ENCODE data around the gene KIFC3. TPM values are rescaled to one million over a fixed set of nuclear protein-coding genes. Genes with fewer than 3 reads are reported as not detected.

KIFC3 gene
- total and polyA plus RNA-seq, 2 of the 13 experiments (the other 11 are each of a cell fraction or from before 2014, with no cell fraction given): 42.1 to 45.3 TPM

GRCh38 chr16:57826706-57827625 is 24.7 kb upstream of the KIFC3 start:
- Histone ChIP-seq H4K20me1 (ENCODE audit: insufficient read depth, low read length) (no peaks in the 10 kb centered on the region), H3K27ac (ENCODE audit: extremely low read length, insufficient read depth, low read length) (peak overlapping the region; percentile 90), H2AFZ (ENCODE audit: low read length) (no peak overlapping the region), H3K36me3 (replicated peaks in 1 of 2; ENCODE audit: control insufficient read depth in 1 of 2, insufficient read depth in 2 of 2, low read length in 2 of 2) (no peaks in the 10 kb centered on the region), H3K9ac (ENCODE audit: insufficient read depth, low read depth, low read length) (peak overlapping the region; percentile 55), H3K4me3 (replicated peaks in 1 of 3; ENCODE audit: insufficient read depth in 1 of 3, low read depth in 2 of 3, low read length in 3 of 3) (peak overlapping the region; percentile 34 to 59 (median 37)), H3K27me3 (ENCODE audit: control insufficient read depth in 1 of 2, insufficient read depth in 2 of 2, low read length in 2 of 2) (no peaks in the 10 kb centered on the region), H3K79me2 (ENCODE audit: insufficient read depth, low read length) (no peaks in the 10 kb centered on the region), H3K9me3 (ENCODE audit: low read length) (no peaks in the 10 kb centered on the region), H3K4me2 (ENCODE audit: low read depth, low read length) (peak overlapping the region; percentile 91), H3K4me1 (ENCODE audit: insufficient read depth, low read length) (peaks cover 80% of the 10 kb centered on the region)
- DNase-seq (ENCODE audit: low spot score): peak; percentile 94
- peak; percentile 93 for ATAC-seq
- in situ Hi-C loops (cut with HindIII; ENCODE audit: extremely low pct_ligation_motif_present, low pct_unique_long_range_greater_than_20kb) (no loop called here), intact Hi-C loops (cut with micrococcal nuclease; ENCODE audit: unreplicated experiment) (loop anchor here (1.0 to 2.0 kb wide), 3 partner anchors 10 to 36 kb away; no protein-coding TSS in a partner anchor)
- WGBS (ENCODE audit: low lambda C conversion rate): 13% methylated on average over 19 of the region's 22 CpGs
- POLR2A ChIA-PET: interaction anchor here (0.7 to 4.2 kb wide), 17 partner anchors 10 to 454 kb away, joined by 3 to 37 read pairs (median 8); partner anchors contain the start of genes KATNB1 and KIFC3
- peak; percentile 91 for FAIRE-seq
- CTCF ChIA-PET (ENCODE audit: low intra/inter-chr PET ratio, low total read pairs): interaction anchor here (0.9 to 1.1 kb wide), 2 partner anchors 25 to 36 kb away, joined by 3 to 5 read pairs; partner anchors contain the start of gene KIFC3
- BruUV-seq (replicated peaks): TSS peak; percentile 57
- TF ChIP-seq ZNF142 (CRISPR knock-in tag; IDR thresholded peaks at IDR 0.05): 0 out of 2 replicates have a peak, but pooled peaks have one; percentile 52
- no peak for TF ChIP-seq DZIP1 (CRISPR knock-in tag; IDR thresholded peaks at IDR 0.05)
- peak; percentile 46; the same call in 1 of the 2 replicates for TF ChIP-seq SIX1 (CRISPR knock-in tag; IDR thresholded peaks at IDR 0.05; ENCODE audit: borderline replicate concordance)
- TF ChIP-seq ZNF512 (CRISPR knock-in tag; IDR thresholded peaks at IDR 0.05): no peak; the same call in 1 of the 2 replicates
- no peak for TF ChIP-seq TFE3 (CRISPR knock-in tag; IDR thresholded peaks at IDR 0.05)
- TF ChIP-seq MXI1 (IDR thresholded peaks at IDR 0.05; ENCODE audit: borderline replicate concordance, low read depth, low read length): peak; percentile 57; the same call in 1 of the 3 replicates
- 0 out of 4 replicates have a peak, but pooled peaks of 1 of the 2 experiments have one; percentile 8 for TF ChIP-seq MAFK (conservative IDR thresholded peaks at IDR 0.05 in 1 of 2, IDR thresholded peaks at IDR 0.05 in 1 of 2; ENCODE audit: low read length in 2 of 2)
- no peak for TF ChIP-seq FOXA1 (IDR thresholded peaks at IDR 0.05)
- TF ChIP-seq FOXA1 (CRISPR knock-in tag; IDR thresholded peaks at IDR 0.05): peak; percentile 71

Measured in HepG2 (cell line).